NT2/D1 (cell line): Measurements from ENCODE around the gene AFG3L2.

ENCODE experiments used
- SUZ12 ChIP-seq: IDR thresholded peaks from 2 replicates; pipeline ENCODE4 v1.6.1; 2011; ENCODE audit not compliant: insufficient read length, insufficient read depth; ENCODE audit errors: extremely low read depth
- YY1 ChIP-seq: IDR thresholded peaks from 2 replicates; pipeline ENCODE4 v1.6.1; 2011; ENCODE audit not compliant: insufficient read length, insufficient read depth
- ZNF274 ChIP-seq: IDR thresholded peaks from 2 replicates; pipeline ENCODE4 v1.6.1; 2011; ENCODE audit warnings: mild to moderate bottlenecking, low read depth, low read length

DNA sequence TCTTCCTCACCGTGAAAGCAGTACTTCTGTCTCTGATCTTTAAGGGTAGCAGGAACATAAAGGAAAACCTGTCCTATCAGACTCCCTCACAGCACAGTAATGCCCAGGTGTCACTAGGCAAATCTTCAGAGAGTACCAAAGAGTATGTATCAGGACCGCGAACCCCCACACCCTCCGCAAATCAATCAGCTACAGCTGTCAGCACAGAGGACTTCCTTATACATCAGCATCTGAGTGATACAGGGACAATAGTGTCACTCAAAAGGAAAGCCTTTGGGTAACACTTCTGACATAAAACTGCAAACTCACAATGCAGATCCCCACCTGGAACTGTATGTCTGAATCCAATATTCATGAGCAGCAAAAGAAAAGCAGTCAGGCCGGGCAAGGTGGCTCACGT lies 2.6 kb downstream of the AFG3L2 start:
- TF ChIP-seq SUZ12 (no peak), ZNF274 (no peak), YY1 (no peak)
